PC-3 (cell line): Measurements from ENCODE around the gene HTR2C. TPM values are rescaled to one million over a fixed set of nuclear protein-coding genes. Genes with fewer than 3 reads are reported as not detected.

Source experiments
- ATAC-seq: fragments of 200-7000 bp; cut with Tn5 transposase; 2 replicates; pipeline ENCODE4 v1.9.1; 2020; ENCODE audit warnings: mild to moderate bottlenecking, moderate library complexity
- BruUV-seq: library from RNA; stranded (reverse); fragments of 400-500 nt; replicated peaks from 2 replicates; lab custom pipeline; 2021; lab: Mats Ljungman, UMichigan
- CTCF ChIA-PET: fragments of 300-600 bp; sonication (Branson Sonifier 250); formaldehyde crosslinking; loops from one replicate; lab custom pipeline; 2022; ENCODE audit warnings: antibody characterized with exemption; lab: Charles Lee
- POLR2A ChIA-PET: fragments of 300-600 bp; sonication (Branson Sonifier 250); formaldehyde crosslinking; loops from one replicate; lab custom pipeline; 2022; ENCODE audit warnings: antibody characterized with exemption; ENCODE audit not compliant: unreplicated experiment; lab: Charles Lee
- DNase-seq: peaks from one replicate; pipeline ENCODE4 v3.0.0-alpha.2; 2015
- H2AFZ ChIP-seq: fragments of 300-600 bp; sonication (generic); 2 replicates; pipeline ENCODE4 v1.6.0; 2016; ENCODE audit warnings: antibody characterized with exemption, low read length
- H3F3A ChIP-seq: fragments of 300-600 bp; sonication (generic); one replicate; pipeline ENCODE4 v1.6.0; 2017; ENCODE audit warnings: antibody characterized with exemption, low read length, control low read depth, mild to moderate bottlenecking; ENCODE audit not compliant: unreplicated experiment
- H3K27ac ChIP-seq: fragments of 300-600 bp; sonication (generic); 2 replicates; pipeline ENCODE4 v1.5.1; 2016; ENCODE audit warnings: mild to moderate bottlenecking, low read length
- H3K27me3 ChIP-seq: fragments of 300-600 bp; sonication (generic); 2 replicates; pipeline ENCODE4 v1.6.1; 2016; ENCODE audit warnings: low read length, mixed read lengths
- H3K36me3 ChIP-seq: fragments of 300-600 bp; sonication (generic); 2 replicates; pipeline ENCODE4 v1.6.1; 2016; ENCODE audit warnings: low read depth, mixed run types, low read length, mixed read lengths
- H3K4me1 ChIP-seq: fragments of 300-600 bp; sonication (generic); 2 replicates; pipeline ENCODE4 v1.5.1; 2016; ENCODE audit warnings: low read length; ENCODE audit not compliant: insufficient read depth
- H3K4me2 ChIP-seq: fragments of 300-600 bp; sonication (generic); 2 replicates; pipeline ENCODE4 v1.6.0; 2016; ENCODE audit warnings: low read length
- H3K4me3 ChIP-seq: fragments of 300-600 bp; sonication (generic); 2 replicates; pipeline ENCODE4 v1.5.1; 2016; ENCODE audit warnings: mild to moderate bottlenecking, low read length, mixed read lengths
- H3K79me2 ChIP-seq: fragments of 300-600 bp; sonication (generic); 2 replicates; pipeline ENCODE4 v1.6.1; 2017; ENCODE audit warnings: low read length, mixed read lengths
- H3K9ac ChIP-seq: fragments of 300-600 bp; sonication (generic); 2 replicates; pipeline ENCODE4 v1.6.0; 2016; ENCODE audit warnings: mild to moderate bottlenecking, low read length
- H3K9me2 ChIP-seq: fragments of 300-600 bp; sonication (generic); replicated peaks from 2 replicates; pipeline ENCODE4 v1.6.1; 2016; ENCODE audit warnings: mixed run types, low read length, mixed read lengths
- H3K9me3 ChIP-seq: fragments of 300-600 bp; sonication (generic); 2 replicates; pipeline ENCODE4 v1.6.1; 2016; ENCODE audit warnings: low read length, mixed read lengths
- H4K20me1 ChIP-seq: fragments of 300-600 bp; sonication (generic); 2 replicates; pipeline ENCODE4 v1.6.1; 2016; ENCODE audit warnings: low read length, mixed read lengths
- EZH2 ChIP-seq: fragments of 300-600 bp; sonication (generic); IDR thresholded peaks from one replicate; pipeline ENCODE4 v1.6.1; 2017; ENCODE audit warnings: antibody characterized with exemption, mild to moderate bottlenecking, low read length; ENCODE audit not compliant: unreplicated experiment
- EZH2phosphoT487 ChIP-seq: fragments of 300-600 bp; sonication (generic); IDR thresholded peaks from 2 replicates; pipeline ENCODE4 v1.6.1; 2018; ENCODE audit warnings: mild to moderate bottlenecking, antibody characterized with exemption, low read length, borderline replicate concordance
- intact Hi-C: fragments of 100-400 bp; cut with micrococcal nuclease; formaldehyde crosslinking; loops from 2 replicates; pipeline ENCODE4 v1.9.0; 2023
- microRNA-seq: library from miRNA; unstranded; fragments of <30 nt; microRNA quantifications from one replicate; pipeline ENCODE4 v1.1.0, GENCODE V29; 2020; ENCODE audit not compliant: unreplicated experiment
- total RNA-seq: library from RNA; depleted of rRNA; stranded (reverse); fragments of >200 nt; gene quantifications from 2 replicates; pipeline ENCODE4 v1.2.3, GENCODE V29; 2014
- TF ChIP-seq, protein P1 (sequence below): fragments of 300-600 bp; sonication (generic); conservative IDR thresholded peaks from 2 replicates; pipeline ENCODE4 v1.5.1; 2017; ENCODE audit warnings: antibody characterized with exemption, low read depth, mild to moderate bottlenecking, low read length

Gene HTR2C
- total RNA-seq, 1 experiment from 2014 or later, result 0.07 TPM

DNA sequence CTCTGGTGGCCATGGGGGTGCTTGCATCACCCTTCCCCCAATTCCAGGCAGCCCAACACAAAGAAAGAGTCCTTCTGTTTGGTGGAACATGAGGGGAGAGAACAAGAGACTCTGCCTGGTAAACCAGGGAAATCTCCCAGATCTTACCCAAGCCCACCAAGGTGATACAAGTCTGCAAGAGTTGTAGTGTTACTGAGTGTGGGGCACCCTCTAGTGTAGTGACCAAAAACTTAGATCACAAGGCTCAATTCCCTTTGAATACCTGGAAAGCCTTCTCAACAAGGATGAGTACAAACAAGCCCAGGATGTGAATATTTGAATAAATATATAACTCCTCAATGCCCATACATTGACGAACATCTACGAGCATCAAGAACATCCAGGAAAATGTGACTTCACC is 368.8 kb downstream of the HTR2C start:
- H3K9ac ChIP-seq, result no peak overlapping the region
- no peaks in the 10 kb centered on the region for H3F3A ChIP-seq
- TF ChIP-seq, protein P1, sequence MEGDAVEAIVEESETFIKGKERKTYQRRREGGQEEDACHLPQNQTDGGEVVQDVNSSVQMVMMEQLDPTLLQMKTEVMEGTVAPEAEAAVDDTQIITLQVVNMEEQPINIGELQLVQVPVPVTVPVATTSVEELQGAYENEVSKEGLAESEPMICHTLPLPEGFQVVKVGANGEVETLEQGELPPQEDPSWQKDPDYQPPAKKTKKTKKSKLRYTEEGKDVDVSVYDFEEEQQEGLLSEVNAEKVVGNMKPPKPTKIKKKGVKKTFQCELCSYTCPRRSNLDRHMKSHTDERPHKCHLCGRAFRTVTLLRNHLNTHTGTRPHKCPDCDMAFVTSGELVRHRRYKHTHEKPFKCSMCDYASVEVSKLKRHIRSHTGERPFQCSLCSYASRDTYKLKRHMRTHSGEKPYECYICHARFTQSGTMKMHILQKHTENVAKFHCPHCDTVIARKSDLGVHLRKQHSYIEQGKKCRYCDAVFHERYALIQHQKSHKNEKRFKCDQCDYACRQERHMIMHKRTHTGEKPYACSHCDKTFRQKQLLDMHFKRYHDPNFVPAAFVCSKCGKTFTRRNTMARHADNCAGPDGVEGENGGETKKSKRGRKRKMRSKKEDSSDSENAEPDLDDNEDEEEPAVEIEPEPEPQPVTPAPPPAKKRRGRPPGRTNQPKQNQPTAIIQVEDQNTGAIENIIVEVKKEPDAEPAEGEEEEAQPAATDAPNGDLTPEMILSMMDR, result no peak
- TF ChIP-seq EZH2phosphoT487 (no peak), EZH2 (no peak)
- H3K4me1 ChIP-seq, result no peaks in the 10 kb centered on the region
- intact Hi-C loops, result no loop called here
- CTCF ChIA-PET, result no interaction called here
- H3K27ac ChIP-seq, result no peak overlapping the region
- no peaks in the 10 kb centered on the region for H3K79me2 ChIP-seq
- H3K9me3 ChIP-seq, result no peaks in the 10 kb centered on the region
- no TSS peak for BruUV-seq
- H3K36me3 ChIP-seq, result no peaks in the 10 kb centered on the region
- ATAC-seq (no peak), DNase-seq (no peak)
- H4K20me1 ChIP-seq, result no peaks in the 10 kb centered on the region
- H2AFZ ChIP-seq, result no peak overlapping the region
- H3K9me2 ChIP-seq, result no peaks in the 10 kb centered on the region
- H3K27me3 ChIP-seq, result no peaks in the 10 kb centered on the region
- H3K4me3 ChIP-seq, result no peak overlapping the region
- POLR2A ChIA-PET, result no interaction called here
- no peak overlapping the region for H3K4me2 ChIP-seq

Small RNAs within 50 kb of the gene (microRNA-seq; reads per million reads assigned to microRNA genes)
- gene MIR1264, result not detected
- gene MIR1298, result not detected
- gene MIR1911, result not detected
- not detected for gene MIR1912
- not detected for gene MIR448
- gene MIR764, result not detected
